HepG2 (cell line): Measurements from ENCODE around the gene SLC6A17.

Experiments
- ESRRA ChIP-seq: sonication (generic); formaldehyde crosslinking; IDR thresholded peaks from 2 replicates; pipeline ENCODE4 v1.5.1; 2020; ENCODE audit warnings: mild to moderate bottlenecking, low read depth, missing genetic modification reagents
- PCBP1 ChIP-seq: fragments of 200-400 bp; formaldehyde crosslinking; IDR thresholded peaks from 2 replicates; pipeline ENCODE4 v1.6.1; 2017; ENCODE audit warnings: mild to moderate bottlenecking, low read depth, low read length, borderline replicate concordance
- POLR2AphosphoS5 ChIP-seq: IDR thresholded peaks from 2 replicates; pipeline ENCODE4 v1.6.1; 2012; ENCODE audit warnings: low read depth, low read length
- ZNF253 ChIP-seq: sonication (generic); formaldehyde crosslinking; IDR thresholded peaks from 2 replicates; pipeline ENCODE4 v1.8.0; 2022; ENCODE audit warnings: mild to moderate bottlenecking, missing genetic modification reagents, borderline replicate concordance
- TF ChIP-seq, protein P1 (sequence below): IDR thresholded peaks from 2 replicates; pipeline ENCODE4 v1.6.1; 2016; ENCODE audit warnings: low read depth, borderline replicate concordance
- TF ChIP-seq, protein P2 (sequence below): sonication (generic); formaldehyde crosslinking; IDR thresholded peaks from 2 replicates; pipeline ENCODE4 v1.5.0; 2020; ENCODE audit warnings: mild to moderate bottlenecking, missing genetic modification reagents, moderate library complexity
- TF ChIP-seq, protein P3 (sequence below): sonication (generic); formaldehyde crosslinking; IDR thresholded peaks from 2 replicates; pipeline ENCODE4 v1.8.1; 2023; ENCODE audit warnings: missing genetic modification reagents, inconsistent platforms, borderline replicate concordance

DNA sequence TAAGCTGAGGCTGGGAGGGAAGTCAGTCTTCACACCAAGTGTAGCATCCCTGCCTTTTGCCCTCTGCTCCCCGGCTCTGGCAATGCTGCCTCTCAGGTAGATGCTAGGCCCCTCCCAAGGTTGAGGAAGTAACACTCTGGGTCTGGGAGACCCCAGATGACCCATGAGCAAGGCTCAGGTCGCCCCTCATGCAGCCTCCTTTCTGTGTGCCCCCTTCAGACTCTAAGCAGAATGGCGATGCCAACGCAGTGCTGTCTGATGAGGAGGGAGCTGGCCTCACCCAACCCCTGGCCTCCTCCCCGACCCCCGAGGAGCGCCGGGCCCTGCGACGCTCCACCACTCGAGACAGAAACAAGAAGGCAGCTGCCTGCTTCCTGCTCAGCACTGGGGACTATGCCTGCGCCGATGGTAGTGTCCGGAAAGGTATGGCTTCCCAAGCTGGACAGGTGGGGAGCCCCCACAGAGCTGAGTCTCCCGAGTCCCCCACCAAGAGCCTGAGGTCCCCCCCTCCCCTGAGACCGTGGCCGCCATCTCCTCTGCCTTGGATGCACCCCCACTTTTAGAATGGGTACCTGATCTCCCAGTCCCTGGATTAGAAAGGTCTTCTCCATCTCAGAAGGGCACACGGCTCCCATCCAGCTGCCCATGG is 75.6 kb downstream of the SLC6A17 start:
- TF ChIP-seq, protein P1, sequence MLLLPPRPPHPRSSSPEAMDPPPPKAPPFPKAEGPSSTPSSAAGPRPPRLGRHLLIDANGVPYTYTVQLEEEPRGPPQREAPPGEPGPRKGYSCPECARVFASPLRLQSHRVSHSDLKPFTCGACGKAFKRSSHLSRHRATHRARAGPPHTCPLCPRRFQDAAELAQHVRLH (CRISPR knock-in tag), result no peak
- TF ChIP-seq PCBP1 (no peak), ESRRA (no peak), POLR2AphosphoS5 (no peak), ZNF253 (CRISPR knock-in tag) (no peak)
- TF ChIP-seq, protein P2, sequence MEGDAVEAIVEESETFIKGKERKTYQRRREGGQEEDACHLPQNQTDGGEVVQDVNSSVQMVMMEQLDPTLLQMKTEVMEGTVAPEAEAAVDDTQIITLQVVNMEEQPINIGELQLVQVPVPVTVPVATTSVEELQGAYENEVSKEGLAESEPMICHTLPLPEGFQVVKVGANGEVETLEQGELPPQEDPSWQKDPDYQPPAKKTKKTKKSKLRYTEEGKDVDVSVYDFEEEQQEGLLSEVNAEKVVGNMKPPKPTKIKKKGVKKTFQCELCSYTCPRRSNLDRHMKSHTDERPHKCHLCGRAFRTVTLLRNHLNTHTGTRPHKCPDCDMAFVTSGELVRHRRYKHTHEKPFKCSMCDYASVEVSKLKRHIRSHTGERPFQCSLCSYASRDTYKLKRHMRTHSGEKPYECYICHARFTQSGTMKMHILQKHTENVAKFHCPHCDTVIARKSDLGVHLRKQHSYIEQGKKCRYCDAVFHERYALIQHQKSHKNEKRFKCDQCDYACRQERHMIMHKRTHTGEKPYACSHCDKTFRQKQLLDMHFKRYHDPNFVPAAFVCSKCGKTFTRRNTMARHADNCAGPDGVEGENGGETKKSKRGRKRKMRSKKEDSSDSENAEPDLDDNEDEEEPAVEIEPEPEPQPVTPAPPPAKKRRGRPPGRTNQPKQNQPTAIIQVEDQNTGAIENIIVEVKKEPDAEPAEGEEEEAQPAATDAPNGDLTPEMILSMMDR (CRISPR knock-in tag), result no peak
- TF ChIP-seq, protein P3, sequence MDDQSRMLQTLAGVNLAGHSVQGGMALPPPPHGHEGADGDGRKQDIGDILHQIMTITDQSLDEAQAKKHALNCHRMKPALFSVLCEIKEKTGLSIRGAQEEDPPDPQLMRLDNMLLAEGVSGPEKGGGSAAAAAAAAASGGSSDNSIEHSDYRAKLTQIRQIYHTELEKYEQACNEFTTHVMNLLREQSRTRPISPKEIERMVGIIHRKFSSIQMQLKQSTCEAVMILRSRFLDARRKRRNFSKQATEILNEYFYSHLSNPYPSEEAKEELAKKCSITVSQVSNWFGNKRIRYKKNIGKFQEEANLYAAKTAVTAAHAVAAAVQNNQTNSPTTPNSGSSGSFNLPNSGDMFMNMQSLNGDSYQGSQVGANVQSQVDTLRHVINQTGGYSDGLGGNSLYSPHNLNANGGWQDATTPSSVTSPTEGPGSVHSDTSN, result no peak
